GM21423 (cell line): Measurements from ENCODE around the gene DSCAM.

ENCODE experiments used
- ATAC-seq: cut with Tn5 transposase; IDR thresholded peaks from one replicate; pipeline ENCODE4 v1.9.1; 2021; ENCODE audit warnings: mild to moderate bottlenecking, moderate library complexity; ENCODE audit not compliant: unreplicated experiment

Gene DSCAM

DNA sequence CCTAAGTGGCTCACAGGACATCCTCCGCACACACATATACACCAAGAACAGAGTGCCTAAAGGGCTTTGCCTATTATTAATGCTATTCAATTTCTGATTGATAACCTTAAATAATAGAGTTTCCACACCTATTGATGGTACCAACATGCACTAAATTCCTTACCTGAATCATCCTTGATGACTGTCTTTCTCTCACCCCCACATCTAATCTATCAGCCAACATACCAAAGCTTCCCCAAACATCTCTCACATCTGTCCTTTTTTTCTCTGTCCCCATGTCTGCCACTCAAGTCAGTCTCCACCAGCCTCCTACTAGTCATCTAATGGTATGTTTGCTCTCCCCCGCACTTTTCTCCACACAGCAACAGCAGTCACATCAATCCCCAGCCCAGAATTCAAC, 174.4 kb downstream of the DSCAM start:
- no peak for ATAC-seq

DNA sequence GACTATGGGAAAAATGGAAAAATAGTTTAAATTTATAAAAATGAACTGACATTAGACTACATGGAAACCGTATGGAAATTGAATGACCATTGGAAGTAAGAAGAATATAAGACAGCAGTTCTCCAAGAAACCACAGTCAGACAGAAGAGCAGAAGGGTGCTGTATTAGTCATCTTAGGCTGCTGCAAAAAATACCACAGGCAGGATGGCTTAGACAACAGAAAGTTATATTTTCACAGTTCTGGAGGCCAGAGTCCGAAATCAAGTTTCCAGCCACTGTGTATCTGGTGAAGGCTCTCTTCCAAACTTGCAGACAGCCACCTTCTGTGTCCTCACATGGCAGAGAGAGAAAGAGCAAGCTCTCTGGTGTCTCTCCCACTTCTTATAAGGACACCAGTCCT, 175.2 kb downstream of the DSCAM start:
- no peak for ATAC-seq

DNA sequence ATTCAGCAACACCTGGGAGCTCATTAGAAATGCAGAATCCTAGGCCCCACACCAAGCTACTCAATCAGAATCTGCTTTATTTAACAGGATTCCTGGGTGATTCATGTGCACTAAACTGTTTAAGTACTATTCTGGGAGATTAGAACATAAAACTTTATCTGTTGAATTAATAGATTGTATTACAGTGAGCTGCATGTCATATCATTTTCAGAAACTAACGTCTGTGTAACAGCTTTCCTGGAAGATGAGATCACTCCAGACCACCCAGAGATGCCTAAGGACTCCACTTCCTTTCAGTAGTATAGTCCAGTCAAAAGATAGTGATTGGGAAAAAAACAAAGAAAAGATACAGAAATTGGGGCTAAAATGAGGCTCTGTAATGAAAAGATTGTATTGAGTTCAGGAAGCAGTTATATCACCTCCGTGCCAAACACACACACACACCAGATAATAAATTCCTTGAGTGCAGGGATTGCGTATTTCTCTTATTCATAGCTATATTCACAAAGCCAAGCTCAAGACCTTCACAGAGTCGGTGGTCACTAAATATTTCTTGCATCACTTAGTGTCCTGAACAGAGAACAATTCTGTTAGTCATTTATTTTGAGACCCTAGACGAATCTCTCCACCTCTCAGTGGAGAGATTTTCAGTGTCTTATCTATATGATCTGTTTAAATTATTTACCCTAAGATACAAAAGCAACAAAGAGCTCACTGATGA, 178.2 kb downstream of the DSCAM start:
- no peak for ATAC-seq

DNA sequence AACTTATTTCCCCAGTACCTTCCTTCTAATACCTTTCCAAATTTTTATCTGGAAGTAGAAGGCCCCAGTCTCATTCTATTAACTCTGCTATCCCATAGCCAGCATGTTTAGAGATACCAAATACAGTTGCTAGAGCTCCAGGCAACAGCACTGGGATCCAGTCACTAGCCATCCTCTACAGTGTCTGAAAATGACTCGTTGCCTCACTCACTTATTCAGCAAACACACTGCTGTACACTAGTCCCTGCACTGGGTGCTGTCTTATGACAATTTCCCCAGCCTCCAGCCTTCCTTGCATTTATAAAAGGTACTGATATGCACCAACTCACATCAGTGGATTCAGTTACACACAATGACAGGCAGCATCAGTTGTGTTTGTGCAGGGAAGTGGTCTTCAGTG, 179.0 kb downstream of the DSCAM start:
- ATAC-seq = no peak

DNA sequence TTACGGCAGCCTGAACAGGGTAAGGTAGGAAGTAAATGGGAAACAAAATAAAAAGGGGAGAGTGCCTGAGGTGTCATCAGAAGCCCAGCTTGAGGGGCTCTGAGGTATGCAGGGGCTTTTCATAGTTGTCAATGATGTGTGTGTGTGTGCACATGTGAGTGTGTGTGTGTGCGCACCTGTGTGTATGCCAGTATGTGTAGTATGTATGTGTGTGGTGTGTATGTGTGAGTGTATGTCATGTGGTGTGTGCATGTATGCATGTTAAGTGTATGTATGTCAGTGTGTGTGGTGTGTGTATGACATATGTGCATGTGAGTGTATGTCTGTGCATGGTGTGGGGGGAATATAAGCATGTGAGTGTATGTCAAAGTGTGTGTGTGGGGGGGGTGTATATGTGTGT, 184.1 kb downstream of the DSCAM start:
- no peak for ATAC-seq

DNA sequence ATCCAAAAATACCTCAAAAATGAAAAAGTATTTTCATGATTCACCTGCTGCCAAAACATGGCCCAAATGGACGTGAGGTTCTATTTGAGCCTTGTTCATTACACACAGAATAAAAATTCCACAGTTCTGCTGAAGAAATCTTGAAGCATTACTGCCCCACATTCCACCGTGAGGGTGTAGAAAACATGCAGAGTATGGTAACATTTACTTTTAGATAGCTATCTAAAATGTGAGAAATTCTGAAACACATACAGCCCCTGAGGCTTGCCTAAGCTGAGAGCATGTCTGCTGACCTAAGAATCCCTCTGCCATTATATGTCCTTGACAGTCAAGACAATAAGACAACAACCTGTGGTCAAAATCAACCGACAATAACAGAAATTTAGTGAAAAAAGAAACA, 186.5 kb downstream of the DSCAM start:
- no peak for ATAC-seq

DNA sequence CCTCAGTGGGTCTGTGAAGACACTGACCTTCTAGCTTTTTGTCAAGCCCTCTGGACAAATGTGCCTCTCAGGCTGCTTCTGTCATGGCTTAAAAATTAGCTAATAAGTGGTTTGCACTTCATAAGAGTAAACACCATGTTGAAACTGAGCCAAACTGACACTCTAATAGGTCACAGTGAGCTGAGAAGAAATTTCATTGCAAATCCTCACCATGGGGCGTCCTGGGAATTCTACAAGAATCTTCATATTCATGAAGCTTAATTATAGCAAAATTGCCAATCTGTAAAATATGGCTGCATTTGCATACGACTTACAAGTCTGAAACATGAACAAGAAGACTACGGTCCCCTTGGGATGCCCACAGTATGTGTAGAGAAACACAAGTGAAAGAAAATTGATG, 188.6 kb downstream of the DSCAM start:
- ATAC-seq = no peak

DNA sequence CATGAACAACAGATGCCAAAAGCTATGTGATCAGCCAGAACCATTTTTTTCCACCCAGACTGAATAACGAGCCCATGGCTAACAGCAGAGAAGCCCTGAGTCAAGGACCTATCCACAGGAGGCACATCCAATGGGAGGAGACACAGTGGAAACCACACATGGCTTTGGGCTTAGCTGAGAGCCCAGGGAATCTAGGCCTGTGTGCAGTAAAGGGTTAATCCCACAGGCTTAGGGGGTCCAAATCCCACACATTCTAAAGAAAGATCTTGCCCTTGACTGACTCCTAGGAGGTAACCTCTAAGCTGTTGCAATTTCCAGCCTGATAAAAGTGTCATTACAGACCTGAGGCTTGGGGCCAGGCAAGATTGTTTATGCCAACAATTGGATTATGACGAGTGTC, 194.5 kb downstream of the DSCAM start:
- no peak for ATAC-seq

DNA sequence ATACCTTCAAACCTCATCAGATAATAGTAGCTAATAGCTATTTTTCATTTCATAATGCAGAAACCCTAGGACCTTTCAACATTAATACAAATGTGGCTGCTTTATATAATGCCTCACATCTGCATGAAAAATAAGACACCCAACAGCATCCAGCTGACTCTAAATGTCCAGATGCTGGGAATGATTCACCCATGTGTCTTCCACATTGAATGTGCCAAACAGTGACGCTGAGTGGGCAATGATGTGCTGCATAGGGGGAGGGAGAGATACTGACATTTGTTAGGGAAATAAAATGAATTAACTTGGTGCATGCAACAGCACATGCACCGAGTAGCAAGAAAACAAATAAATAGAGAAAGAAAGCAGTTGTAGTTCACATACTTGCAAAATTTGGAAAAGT, 199.3 kb downstream of the DSCAM start:
- no peak for ATAC-seq

DNA sequence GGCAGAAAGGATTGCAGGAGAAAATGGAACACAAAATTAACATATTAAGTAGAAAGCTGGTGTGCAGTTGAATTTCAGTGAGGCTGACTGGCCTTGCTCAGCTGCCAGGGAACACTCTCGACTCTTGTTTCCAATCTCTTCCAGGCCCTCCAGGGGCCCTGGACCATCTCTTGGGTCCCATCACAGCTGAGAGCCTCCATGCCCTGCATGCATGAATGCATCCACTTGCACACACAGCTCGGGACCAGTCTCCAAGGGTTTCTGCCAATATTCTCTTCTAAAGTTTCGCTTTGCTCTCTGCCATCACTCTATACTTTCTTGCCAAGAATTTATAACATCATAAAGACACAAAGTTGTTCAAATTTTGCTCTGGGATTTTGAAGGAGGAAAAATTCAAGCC, 200.3 kb downstream of the DSCAM start:
- ATAC-seq = no peak

DNA sequence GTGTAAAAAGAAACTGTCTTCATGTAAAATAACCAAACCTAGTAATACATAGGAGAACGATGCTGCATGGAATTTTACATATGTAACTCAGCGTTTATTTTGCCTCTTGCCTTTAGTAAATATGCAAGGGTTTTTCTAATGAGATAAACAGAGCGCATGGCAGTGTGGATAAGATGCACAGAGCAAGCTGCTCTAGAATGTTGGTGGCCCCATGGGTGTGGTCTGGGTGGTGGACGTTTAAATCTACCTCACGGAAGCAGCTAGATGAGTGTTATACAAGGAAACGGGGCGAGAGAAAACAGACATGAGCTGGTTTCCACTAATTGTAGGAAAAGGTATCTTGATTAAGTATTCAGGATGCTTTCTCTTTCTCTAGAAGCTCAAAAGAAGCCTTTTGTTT, 205.9 kb downstream of the DSCAM start:
- no peak for ATAC-seq

DNA sequence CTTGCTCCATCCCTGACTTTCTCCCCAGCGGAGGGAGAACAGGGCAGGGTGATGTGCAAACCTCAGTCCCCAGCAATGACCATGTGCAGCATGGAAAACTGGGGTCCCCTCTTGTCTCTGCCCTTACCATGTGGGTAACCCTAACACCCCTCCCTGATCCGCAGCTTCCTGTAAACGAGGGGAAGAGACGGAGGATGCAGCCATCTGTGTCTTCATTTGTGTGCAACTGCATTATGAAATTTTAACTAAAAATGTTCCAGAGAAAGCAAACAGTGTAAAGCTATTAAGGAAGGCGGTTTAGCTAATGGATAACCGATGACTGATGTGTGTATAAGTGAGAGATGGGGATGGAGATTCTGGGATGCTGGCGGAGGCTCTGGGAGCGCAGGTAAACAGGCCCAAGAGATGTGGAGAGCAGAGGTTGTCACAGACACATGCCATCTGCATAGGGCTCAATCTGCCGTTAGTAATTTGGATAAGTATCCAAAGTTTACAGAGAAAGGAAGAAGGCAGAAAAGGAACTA, 206.6 kb downstream of the DSCAM start:
- ATAC-seq = no peak

DNA sequence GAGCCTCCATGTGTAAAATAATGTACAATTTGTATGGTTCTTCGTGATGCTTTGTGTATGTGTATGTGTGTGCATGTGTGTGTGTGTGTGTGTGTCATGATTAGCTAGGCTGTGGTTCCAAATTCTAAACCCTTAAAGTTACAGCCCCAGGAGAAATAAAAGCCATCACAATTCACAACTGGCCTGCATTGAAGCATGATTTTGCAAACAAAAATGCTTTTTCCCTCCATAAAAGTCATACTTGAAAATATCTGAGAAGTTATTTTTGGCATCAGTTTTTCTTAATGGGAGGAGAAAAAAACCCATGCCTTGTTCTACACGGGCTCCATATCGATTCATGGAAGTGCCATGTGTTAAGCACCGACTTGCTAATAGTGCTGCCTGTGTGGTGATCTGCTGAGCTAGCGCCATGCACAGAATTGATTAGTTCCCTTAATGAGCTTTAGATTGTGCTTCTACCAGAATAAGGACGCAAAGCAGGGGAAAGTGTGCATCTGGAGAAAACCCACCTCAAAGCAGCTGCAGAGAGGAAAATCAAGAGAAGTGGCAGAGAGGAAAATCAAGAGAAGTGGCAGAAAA, 207.3 kb downstream of the DSCAM start:
- no peak for ATAC-seq

DNA sequence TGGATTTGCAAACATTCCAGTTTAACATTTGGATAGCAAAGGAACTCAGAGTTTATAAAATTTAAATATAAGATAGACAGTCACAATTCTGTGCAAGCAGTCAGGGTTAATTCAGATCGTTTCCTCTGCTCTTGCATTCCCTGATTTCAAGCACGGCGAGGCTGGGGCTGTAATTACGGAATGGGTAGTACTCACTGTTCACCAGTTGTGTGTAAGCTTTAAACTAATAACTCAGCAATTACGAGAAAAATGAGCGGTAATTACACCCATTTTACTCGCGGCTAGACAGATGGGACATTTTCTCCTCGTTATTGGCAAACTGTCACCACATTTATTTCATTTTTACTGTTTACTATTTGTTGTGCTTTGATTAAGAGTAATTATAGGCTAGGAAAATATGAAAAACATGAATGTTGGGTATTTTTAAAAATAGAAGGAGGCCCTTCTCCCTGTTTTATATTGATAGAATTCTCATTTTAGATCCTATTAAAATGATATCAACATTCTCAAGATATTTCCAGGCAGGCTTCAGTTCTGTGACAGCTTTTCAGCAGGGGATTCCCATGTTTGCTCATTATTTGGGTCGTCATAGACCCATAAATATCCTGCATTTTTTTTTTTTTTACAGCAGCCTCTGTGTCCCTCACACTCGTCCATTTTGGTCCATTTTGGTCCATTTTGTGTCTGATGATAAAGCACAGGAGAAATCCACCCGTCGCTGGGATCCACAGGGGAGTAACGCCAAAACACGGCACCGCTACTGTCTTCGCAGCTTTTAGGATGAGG, 208.3 kb downstream of the DSCAM start:
- no peak for ATAC-seq

DNA sequence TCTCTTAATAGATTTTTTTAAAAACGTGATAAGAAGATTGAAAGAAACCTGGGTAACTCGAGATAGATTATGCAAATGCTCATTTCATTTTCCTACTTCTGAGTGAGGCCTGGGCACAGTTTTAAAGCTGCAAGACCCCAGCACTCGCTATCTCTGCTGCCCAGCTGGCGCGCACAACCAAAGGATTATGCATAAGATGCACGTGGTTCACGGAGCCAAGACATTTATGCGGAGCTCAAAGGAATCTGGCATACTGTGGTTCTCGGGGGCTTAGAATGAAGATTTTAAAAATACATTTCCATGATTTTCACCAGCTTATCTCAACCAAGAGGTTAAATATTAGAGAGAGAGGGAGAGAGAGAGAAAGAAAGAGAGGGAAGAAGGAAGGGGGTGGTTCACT, 210.9 kb downstream of the DSCAM start:
- no peak for ATAC-seq

DNA sequence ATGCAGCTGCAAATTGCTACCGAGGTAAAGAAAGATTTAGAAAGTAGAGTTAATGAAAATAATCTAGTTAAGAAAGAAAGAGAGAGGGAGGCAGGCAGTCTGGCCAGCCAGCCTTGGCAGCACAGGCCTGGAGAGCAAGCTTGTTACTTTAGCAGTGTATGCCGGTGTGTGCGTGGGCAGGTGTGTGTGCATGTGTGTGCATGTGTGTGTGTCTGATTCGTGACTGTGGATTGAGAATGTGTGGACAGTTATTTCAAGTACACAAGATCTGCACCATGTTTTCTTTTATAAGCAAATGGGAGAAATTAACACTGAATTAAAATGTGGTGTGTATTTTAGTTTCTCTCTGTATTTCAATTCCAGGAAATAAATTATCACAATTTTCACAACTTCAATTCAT, 211.6 kb downstream of the DSCAM start:
- ATAC-seq = no peak

DNA sequence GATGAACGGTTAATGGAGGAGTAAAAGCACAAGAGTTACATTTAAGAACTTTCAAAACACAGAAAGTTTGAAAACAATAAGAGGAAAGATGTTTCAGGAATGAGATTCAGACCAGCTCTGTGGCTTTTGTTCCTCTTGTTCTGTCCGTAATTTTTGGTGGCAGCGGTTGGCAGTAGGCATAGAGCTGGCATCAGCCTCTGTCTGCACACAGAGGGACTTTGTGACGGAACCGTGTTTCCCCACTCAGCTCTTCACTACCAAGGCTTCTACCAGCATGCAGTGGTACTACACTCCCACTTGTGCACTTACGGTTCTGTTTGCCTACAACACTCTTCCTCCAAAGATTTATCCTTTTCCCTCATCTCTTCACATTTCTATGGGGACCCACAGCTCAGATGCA, 212.8 kb downstream of the DSCAM start:
- ATAC-seq = no peak

DNA sequence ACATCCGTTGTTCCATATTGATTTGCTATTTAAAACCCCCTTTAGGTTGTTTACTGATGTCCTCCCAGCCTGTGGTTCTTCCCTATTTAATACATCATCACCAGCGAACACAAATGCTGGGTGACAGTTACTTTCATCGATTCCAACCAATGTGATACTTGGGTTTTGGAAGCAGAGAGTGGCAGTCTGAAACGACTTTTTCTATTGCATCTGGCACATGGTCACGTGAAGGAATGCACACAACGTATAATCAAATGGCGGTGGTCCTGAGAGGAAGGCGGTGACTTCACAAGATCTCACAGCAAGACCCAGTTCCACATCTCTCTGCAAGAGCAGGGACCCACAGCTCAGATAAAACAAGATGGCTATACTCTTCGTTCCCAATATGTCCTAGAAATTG, 213.9 kb downstream of the DSCAM start:
- ATAC-seq = no peak

DNA sequence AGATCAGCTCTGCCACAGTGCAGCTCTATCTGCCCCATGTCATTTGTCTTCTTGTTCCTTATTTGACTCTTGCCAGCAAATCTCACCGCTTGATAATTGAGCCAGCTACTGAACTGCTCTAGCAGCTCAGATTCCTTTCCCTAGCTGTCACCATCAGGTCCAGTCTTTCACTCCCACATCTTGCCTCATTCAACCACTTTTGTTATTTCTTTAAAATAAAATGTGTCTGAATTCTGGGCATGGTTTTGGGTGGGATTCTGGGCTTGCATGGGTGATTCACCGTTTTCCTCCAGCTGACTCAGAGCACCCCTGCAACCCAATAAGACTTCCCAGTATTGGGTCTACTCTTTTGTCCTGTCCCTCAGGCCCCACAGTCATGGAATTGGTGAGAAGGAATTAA, 215.7 kb downstream of the DSCAM start:
- ATAC-seq = no peak

DNA sequence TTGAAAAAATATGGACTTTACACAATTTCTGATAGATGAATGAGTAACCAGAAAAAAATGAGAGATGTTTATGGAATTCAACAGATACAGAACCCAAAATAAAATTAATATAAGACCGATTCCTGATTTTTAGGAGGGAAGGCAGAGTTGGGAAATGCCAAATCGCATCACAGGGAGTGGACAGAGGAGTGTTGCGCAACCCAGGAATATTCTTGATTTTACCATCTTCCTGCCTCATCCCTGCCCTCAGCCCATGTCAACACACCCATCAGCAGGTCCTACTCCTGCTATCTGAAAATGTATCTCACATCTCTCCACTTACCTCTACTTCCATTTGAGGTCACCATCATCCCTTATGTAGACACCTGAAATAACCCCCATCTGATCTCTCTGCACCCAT, 221.0 kb downstream of the DSCAM start:
- ATAC-seq = no peak

DNA sequence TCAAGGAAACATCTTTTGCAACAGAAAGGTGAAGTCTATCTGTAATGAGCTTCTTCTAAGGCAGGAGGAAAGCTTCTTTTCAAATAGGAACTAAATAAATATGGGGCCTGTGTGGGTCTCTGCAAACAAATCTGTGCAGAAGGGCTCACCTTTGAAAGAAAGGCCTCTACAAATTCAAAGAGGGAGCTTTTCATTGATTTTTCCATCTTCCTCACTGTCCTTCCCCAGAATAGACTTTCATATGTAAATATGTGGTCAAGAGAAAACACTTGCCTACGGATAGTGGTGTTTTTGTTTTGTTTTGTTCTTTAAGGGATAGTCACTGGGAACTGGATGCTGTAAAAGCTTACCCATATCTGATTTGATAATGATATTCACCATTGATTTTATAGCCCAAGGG, 223.4 kb downstream of the DSCAM start:
- no peak for ATAC-seq

DNA sequence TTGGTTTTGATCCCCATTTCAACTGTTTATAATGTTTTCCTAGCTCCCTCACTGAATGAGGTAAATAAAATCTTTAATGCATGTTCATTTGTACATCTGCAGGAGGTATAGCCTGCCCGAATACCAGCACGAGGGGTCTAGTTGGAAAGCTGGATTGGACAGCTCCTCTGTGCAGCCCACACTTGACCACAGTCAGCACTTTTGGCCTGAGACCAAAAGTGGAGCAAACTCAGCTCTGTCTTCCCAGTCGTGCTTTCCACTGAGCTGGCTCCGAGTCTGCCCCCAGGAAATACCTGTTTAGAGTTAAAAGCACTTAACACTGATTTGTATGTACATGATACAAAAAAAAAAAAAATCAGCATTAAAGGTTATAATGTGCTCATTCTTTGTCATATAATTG, 224.4 kb downstream of the DSCAM start:
- no peak for ATAC-seq
